GM19328 (cell line): ENCODE data around the gene TAF4.
"Not testable (repeated sequence)": the region's sequence is repeated elsewhere in the genome, so short reads cannot be mapped to it uniquely, and the experiment has no call there.

ENCODE experiments used
- ATAC-seq: cut with Tn5 transposase; IDR thresholded peaks from one replicate; pipeline ENCODE4 v1.9.1; 2021; ENCODE audit warnings: mild to moderate bottlenecking, moderate library complexity; ENCODE audit not compliant: unreplicated experiment

TAF4 gene

DNA sequence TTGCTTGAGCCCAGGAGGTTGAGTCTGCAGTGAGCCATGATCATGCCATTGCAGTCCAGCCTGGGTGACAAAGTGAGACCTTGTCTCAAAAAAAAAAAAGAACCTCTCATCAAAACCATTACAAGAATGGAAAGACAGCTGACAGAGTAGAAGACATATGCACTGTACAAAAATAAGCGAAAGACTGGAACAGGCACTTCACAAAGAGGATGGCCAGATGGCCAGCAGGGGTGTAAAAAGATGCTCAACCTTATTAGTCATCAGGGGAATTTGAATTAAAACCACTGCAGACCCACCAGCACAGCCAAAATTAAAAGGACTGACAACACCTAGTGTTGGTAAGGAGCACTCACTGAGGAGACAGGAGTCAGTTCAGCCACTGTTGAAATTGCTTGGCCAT is 13.5 kb upstream of the TAF4 start:
- no peak for ATAC-seq

DNA sequence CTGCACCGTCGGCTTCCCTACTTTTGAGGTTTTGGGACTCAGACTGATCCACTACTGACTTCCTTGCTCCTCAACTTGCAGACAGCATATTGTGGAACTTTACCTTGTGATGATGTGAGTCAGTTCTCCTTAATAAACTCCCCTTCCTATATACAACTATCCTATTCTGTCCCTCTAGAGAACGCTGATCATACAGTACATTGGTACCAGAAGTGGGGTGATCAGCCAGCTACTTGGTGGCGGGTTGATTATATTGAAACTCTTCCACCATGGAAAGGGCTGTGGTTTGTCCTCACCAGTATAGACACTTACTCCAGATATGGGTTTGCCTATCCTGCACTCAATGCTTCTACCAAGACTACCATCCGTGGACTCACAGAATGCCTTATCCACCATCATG is 7.6 kb upstream of the TAF4 start:
- no peak for ATAC-seq

DNA sequence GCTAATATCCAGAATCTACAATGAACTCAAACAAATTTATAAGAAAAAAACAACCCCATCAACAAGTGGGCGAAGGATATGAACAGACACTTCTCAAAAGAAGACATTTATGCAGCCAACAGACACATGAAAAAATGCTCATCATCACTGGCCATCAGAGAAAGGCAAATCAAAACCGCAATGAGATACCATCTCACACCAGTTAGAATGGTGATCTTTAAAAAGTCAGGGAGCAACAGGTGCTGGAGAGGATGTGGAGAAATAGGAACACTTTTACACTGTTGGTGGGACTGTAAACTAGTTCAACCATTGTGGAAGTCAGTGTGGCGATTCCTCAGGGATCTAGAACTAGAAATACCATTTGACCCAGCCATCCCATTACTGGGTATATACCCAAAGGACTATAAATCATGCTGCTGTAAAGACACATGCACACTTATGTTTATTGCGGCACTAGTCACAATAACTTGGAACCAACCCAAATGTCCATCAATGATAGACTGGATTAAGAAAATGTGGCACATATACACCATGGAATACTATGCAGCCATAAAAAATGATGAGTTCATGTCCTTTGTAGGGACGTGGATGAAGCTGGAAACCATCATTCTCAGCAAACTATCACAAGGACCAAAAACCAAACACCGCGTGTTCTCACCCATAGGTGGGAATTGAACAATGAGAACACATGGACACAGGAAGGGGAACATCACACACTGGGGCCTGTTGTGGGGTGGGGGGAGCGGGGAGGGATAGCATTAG is 6.2 kb upstream of the TAF4 start:
- not testable (repeated sequence) for ATAC-seq

GRCh38 chr20:62069741-62070216 is 4.1 kb upstream of the TAF4 start:
- no peak for ATAC-seq

DNA sequence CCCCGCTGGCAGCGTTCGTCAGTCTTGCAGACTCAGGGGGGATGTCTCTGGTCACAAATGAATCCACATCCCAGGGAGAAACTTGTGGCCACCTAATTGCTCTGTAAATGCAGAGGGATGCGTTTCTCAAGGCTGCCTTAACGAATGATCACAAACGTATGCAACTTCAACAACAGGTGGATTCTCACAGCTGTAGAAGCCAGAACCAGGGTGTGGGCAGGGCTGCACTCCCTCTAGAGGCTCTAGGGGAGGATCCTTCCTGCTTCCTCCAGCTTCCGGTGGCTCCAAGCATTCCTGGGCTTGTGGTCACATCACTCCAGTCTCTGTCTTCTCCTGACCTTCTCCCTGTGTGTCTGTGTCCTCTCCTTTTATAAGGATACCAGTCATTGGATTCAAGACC is 3.3 kb upstream of the TAF4 start:
- ATAC-seq, result no peak

GRCh38 chr20:62067547-62068260 is 2.0 kb upstream of the TAF4 start:
- no peak for ATAC-seq

DNA sequence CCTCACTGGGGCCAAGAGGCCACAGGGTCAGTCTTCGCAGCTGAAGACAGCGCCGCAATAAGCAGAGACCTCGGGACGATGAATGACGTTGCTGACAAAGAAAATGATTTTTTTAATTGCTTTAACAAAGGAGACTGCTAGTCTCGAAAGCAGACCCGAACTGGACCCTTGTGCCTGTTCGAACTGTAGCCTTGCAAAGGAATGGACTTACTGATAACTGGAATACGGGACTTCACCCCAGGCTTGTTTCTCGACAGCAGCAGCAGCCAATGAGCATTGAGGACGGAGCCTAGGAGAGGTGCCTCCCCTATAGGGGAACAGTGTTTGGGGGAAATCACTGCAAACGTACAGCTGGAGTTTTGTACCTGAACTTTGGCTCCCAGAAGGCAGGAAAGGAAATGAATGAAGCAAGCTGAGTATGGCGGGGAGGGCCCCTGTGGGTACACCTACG is 1.3 kb upstream of the TAF4 start:
- ATAC-seq, result no peak

- peak; percentile 37 for ATAC-seq
These were observed 780 bp upstream of the TAF4 start for GRCh38 chr20:62066339-62066982.

DNA sequence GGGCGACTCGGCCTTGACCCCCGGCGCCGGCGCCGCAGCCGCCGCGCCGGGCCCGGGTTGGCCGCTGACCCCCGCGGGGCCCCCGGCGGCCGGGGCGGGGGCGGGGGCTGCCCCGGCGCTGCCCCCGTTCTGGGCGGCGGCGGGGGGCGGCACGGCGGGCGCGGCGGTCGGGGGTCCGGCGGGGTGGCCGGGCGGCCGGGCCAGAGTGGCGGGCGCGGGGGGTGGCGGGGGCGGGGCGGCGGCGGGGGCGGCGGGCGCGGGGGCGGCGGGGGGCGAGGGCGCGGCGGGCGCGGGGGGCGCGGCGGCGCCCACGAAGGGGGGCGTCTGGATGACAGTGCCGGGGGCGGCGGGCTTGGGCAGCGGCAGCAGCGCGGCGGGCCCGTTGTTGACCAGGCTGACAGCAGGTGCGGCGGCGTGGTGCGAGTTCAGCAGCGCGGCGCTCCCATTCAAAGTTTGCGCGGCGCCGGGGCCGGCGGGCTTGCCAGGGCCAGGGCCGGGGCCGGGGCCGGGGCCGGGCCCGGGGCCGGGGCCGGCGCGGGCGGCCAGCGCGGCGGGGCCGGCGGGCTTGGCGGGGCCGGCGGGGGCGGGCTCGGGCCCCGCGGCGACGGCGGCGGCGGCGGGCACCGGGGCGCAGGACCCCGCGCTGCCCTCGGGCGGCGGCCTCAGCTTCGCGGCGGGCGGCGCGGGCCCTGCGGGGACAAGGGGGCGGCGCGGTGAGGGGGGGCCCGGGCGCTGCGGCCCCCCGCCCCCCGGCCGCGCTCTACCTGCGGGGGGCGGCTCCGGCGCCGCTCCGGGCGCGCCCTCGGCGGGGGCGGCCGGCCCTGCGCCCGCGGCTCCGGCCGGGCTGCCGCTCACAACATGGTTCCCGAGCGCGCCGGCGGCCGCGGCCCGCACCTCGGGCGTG is 659 bp downstream of the TAF4 start:
- ATAC-seq, result peak; percentile 20

- no peak for ATAC-seq
These were observed 1.5 kb downstream of the TAF4 start for GRCh38 chr20:62063981-62064769.

GRCh38 chr20:62063315-62063980 is 2.2 kb downstream of the TAF4 start:
- ATAC-seq, result no peak

GRCh38 chr20:62062661-62063314 is 2.9 kb downstream of the TAF4 start:
- no peak for ATAC-seq

GRCh38 chr20:62061851-62062423 is 3.7 kb downstream of the TAF4 start:
- no peak for ATAC-seq

DNA sequence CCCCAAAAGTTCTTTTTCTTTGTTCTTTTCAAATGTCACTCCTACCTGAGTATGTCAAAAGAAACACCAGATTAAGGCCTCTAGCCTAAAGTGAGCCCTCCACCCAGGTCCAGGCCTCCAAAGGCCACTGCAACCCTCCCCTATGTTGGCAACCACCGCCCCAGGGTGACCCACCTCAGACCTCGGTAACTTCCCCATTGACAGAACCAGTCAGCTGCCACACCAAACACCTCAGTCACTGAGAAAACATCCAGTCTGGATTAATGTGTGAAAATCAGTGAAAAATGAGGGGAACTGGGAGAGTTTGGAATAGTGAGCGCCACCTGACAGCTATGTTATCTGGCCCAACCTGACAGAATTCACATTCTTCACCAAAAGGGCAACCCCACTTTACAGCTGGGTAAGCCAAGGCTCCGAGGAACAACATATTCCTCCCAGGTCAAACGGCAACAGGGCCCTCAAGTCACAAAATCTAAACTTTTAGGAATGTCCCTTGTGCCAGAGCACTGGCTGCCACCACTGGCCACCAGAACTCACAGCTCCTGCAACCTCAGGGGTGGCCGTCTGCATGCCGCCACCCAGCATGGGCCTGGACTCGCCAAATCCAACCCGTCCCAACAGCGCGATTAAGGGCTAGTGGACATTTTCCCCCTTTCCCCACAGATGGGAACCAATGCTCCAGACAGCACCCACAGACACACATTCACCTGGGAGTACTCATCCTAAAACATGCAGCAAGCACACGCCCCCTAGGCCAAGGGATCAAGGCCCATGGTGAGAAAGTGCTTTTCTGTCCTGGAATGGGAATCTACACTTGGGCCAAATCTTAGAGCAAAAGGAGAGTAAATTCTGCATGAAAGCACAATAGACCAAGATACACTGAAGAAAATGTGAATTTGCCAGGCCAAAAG is 4.8 kb downstream of the TAF4 start:
- no peak for ATAC-seq

DNA sequence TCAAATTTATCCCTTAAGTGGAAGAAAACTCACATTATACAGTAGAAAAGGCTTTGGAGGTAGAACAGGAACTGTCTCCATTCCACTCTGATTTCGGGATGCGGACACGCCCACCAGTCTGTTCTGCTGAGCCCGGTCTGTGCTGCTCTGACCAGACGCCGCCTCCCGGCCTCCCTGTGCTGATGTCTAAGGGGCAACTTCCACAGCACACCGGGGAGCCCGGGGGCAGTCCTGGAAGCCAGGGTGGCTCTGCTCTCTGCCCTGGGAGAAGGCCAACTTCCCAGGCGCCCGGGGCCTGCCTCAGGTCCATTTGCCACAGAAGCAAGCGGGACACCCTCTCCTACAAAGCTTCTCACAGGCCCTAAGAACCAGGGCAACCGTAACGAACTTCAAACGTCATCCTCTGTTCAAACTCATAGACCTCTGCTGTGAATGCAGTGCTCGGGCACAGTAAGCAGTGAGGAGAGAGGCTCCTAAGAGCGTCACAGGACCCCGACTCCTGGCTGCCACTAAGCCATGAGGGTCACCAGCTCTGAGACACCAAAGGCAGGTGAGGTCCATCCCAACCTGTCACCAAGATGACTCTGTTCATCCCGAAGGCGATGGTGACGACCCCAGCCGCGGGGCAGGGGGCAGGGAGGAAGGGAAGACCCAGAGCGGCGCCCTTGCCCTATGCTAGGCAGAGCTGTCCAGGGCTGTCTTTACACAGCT is 5.6 kb downstream of the TAF4 start:
- no peak for ATAC-seq

DNA sequence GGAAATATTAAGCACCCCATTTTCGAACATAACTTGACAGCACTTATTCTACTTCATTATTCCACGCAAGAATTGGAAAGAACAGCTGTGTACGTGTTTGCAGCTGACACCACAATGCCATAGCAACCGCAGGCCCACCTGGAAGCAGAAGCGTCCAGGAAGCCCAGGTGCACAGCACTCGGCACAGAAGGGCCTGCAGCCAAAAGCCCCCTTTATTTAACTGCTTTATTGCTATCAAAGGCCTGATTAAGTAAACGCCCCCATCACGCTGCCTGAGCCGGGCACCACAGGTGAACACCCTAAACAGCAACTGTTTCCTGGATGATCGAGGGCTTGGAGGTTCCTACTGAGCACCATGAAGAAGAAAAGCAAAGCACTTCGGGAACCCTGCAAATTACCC is 6.3 kb downstream of the TAF4 start:
- no peak for ATAC-seq

GRCh38 chr20:62058941-62059340 is 6.7 kb downstream of the TAF4 start:
- no peak for ATAC-seq
